ENCODE results near the gene EREG.
"Not testable (repeated sequence)": the region's sequence is repeated elsewhere in the genome, so short reads cannot be mapped to it uniquely, and the experiment has no call there.

EREG gene

GRCh38 chr4:74390677-74391076 is 25.7 kb downstream of the EREG start:
- DNase-seq (ENCODE audit: low spot score), result no peak

- DNase-seq (ENCODE audit: low spot score), result no peak
These were observed 26.4 kb downstream of the EREG start for GRCh38 chr4:74391346-74391745.

GRCh38 chr4:74391890-74392475 is 27.0 kb downstream of the EREG start:
- no peak for DNase-seq (ENCODE audit: low spot score)

- no peak for DNase-seq (ENCODE audit: low spot score)
These were observed 29.7 kb downstream of the EREG start for GRCh38 chr4:74394476-74395136.

GRCh38 chr4:74395633-74396032 is 30.7 kb downstream of the EREG start:
- DNase-seq (ENCODE audit: low spot score), result no peak

GRCh38 chr4:74397748-74398426 is 32.9 kb downstream of the EREG start:
- DNase-seq (ENCODE audit: low spot score), result no peak

- DNase-seq (ENCODE audit: low spot score), result not testable (repeated sequence)
These were observed 34.1 kb downstream of the EREG start for GRCh38 chr4:74398894-74399589.

- DNase-seq (ENCODE audit: low spot score), result no peak
These were observed 35.5 kb downstream of the EREG start for GRCh38 chr4:74400395-74400794.

GRCh38 chr4:74402692-74403456 is 37.9 kb downstream of the EREG start:
- DNase-seq (ENCODE audit: low spot score), result no peak

- no peak for DNase-seq (ENCODE audit: low spot score)
These were observed 42.9 kb downstream of the EREG start for GRCh38 chr4:74407891-74408290.

GRCh38 chr4:74408639-74409038 is 43.7 kb downstream of the EREG start:
- DNase-seq (ENCODE audit: low spot score), result no peak

GRCh38 chr4:74410272-74410671 is 45.3 kb downstream of the EREG start:
- no peak for DNase-seq (ENCODE audit: low spot score)

GRCh38 chr4:74412225-74412624 is 47.3 kb downstream of the EREG start:
- no peak for DNase-seq (ENCODE audit: low spot score)

- no peak for DNase-seq (ENCODE audit: low spot score)
These were observed 48.3 kb downstream of the EREG start for GRCh38 chr4:74413265-74413664.

- DNase-seq (ENCODE audit: low spot score), result no peak
These were observed 49.3 kb downstream of the EREG start for GRCh38 chr4:74414149-74414809.

- DNase-seq (ENCODE audit: low spot score), result no peak
These were observed 50.8 kb downstream of the EREG start for GRCh38 chr4:74415602-74416300.

- no peak for DNase-seq (ENCODE audit: low spot score)
These were observed 53.2 kb downstream of the EREG start for GRCh38 chr4:74418063-74418670.

GRCh38 chr4:74420863-74421262 is 55.9 kb downstream of the EREG start:
- no peak for DNase-seq (ENCODE audit: low spot score)

GRCh38 chr4:74423104-74423503 is 58.2 kb downstream of the EREG start:
- DNase-seq (ENCODE audit: low spot score), result no peak

GRCh38 chr4:74424111-74424510 is 59.2 kb downstream of the EREG start:
- DNase-seq (ENCODE audit: low spot score), result no peak

- DNase-seq (ENCODE audit: low spot score), result no peak
These were observed 61.2 kb downstream of the EREG start for GRCh38 chr4:74426101-74426500.
